SK-N-SH treated with all-trans-retinoic acid at 6 μM for 48 hours (cell line): ENCODE measurements around the gene PMS1.

Experiments
- ATAC-seq: fragments of 200-7000 bp; cut with Tn5 transposase; 3 replicates; pipeline ENCODE4 v1.9.1; 2020; ENCODE audit warnings: mild to moderate bottlenecking, moderate library complexity
- ARNTL ChIP-seq: fragments of 450-650 bp; formaldehyde crosslinking; IDR thresholded peaks from 2 replicates; pipeline ENCODE4 v1.5.0; 2020; ENCODE audit warnings: low read depth, mild to moderate bottlenecking, moderate library complexity, borderline replicate concordance
- BACH2 ChIP-seq: fragments of 250-450 bp; sonication (Bioruptor Pico); IDR thresholded peaks from 2 replicates; pipeline ENCODE4 v1.9.0; 2021; ENCODE audit warnings: mild to moderate bottlenecking, borderline replicate concordance
- CSDC2 ChIP-seq: fragments of 250-450 bp; sonication (Bioruptor Pico); IDR thresholded peaks from 2 replicates; pipeline ENCODE4 v1.5.0; 2020; ENCODE audit warnings: mild to moderate bottlenecking, moderate library complexity
- CSRNP3 ChIP-seq: fragments of 250-450 bp; sonication (Bioruptor Pico); IDR thresholded peaks from 2 replicates; pipeline ENCODE4 v1.5.1; 2021; ENCODE audit warnings: mild to moderate bottlenecking, moderate library complexity
- ESRRG ChIP-seq: fragments of 250-450 bp; sonication (Bioruptor Pico); IDR thresholded peaks from 2 replicates; pipeline ENCODE4 v1.6.1; 2021; ENCODE audit warnings: mild to moderate bottlenecking
- GLIS3 ChIP-seq: fragments of 250-450 bp; sonication (Bioruptor Pico); IDR thresholded peaks from 2 replicates; pipeline ENCODE4 v1.5.0; 2020; ENCODE audit warnings: mild to moderate bottlenecking, moderate library complexity
- ISL1 ChIP-seq: fragments of 250-450 bp; sonication (Bioruptor Pico); IDR thresholded peaks from 2 replicates; pipeline ENCODE4 v2.1.2; 2022; ENCODE audit warnings: mild to moderate bottlenecking, moderate library complexity
- OSR1 ChIP-seq: fragments of 250-450 bp; sonication (Bioruptor Pico); IDR thresholded peaks from 2 replicates; pipeline ENCODE4 v1.8.0; 2022; ENCODE audit warnings: moderate library complexity, mild to moderate bottlenecking, inconsistent platforms
- PPARA ChIP-seq: fragments of 250-450 bp; sonication (Bioruptor Pico); IDR thresholded peaks from 2 replicates; pipeline ENCODE4 v1.5.0; 2020; ENCODE audit warnings: mild to moderate bottlenecking, borderline replicate concordance
- RARB ChIP-seq: fragments of 250-450 bp; sonication (Bioruptor Pico); IDR thresholded peaks from 2 replicates; pipeline ENCODE4 v1.8.0; 2021; ENCODE audit warnings: mild to moderate bottlenecking, moderate library complexity
- TCF4 ChIP-seq: fragments of 250-450 bp; sonication (Bioruptor Pico); IDR thresholded peaks from 2 replicates; pipeline ENCODE4 v1.8.0; 2021; ENCODE audit warnings: mild to moderate bottlenecking, moderate library complexity, borderline replicate concordance
- TOX ChIP-seq: fragments of 250-450 bp; sonication (Bioruptor Pico); IDR thresholded peaks from 2 replicates; pipeline ENCODE4 v1.8.0; 2021; ENCODE audit warnings: mild to moderate bottlenecking, moderate library complexity, borderline replicate concordance
- TSHZ2 ChIP-seq: fragments of 250-450 bp; sonication (Bioruptor Pico); IDR thresholded peaks from 2 replicates; pipeline ENCODE4 v1.5.0; 2020; ENCODE audit warnings: mild to moderate bottlenecking, moderate library complexity
- ZC3H10 ChIP-seq: fragments of 250-450 bp; sonication (Bioruptor Pico); IDR thresholded peaks from 2 replicates; pipeline ENCODE4 v1.5.1; 2021; ENCODE audit warnings: mild to moderate bottlenecking, moderate library complexity
- ZFP3 ChIP-seq: fragments of 250-450 bp; sonication (Bioruptor Pico); IDR thresholded peaks from 2 replicates; pipeline ENCODE4 v1.5.0; 2020; ENCODE audit warnings: mild to moderate bottlenecking, moderate library complexity
- ZFP30 ChIP-seq: fragments of 450-650 bp; formaldehyde crosslinking; IDR thresholded peaks from 2 replicates; pipeline ENCODE4 v1.5.0; 2022; ENCODE audit warnings: mild to moderate bottlenecking, moderate library complexity
- ZNF565 ChIP-seq: fragments of 450-650 bp; formaldehyde crosslinking; conservative IDR thresholded peaks from 2 replicates; pipeline ENCODE4 v1.5.0; 2020; ENCODE audit warnings: low read depth, mild to moderate bottlenecking, moderate library complexity
- ZNF70 ChIP-seq: fragments of 450-650 bp; formaldehyde crosslinking; IDR thresholded peaks from 2 replicates; pipeline ENCODE4 v1.5.0; 2020; ENCODE audit warnings: mild to moderate bottlenecking, moderate library complexity
- ZNF8 ChIP-seq: fragments of 450-650 bp; formaldehyde crosslinking; IDR thresholded peaks from 2 replicates; pipeline ENCODE4 v1.5.0; 2020; ENCODE audit warnings: mild to moderate bottlenecking, moderate library complexity
- TF ChIP-seq, protein P1 (sequence below): fragments of 250-450 bp; sonication (Bioruptor Pico); IDR thresholded peaks from 2 replicates; pipeline ENCODE4 v1.5.1; 2020; ENCODE audit warnings: low read depth, mild to moderate bottlenecking, moderate library complexity
- TF ChIP-seq, protein P2 (sequence below): fragments of 250-450 bp; sonication (Bioruptor Pico); IDR thresholded peaks from 2 replicates; pipeline ENCODE4 v1.8.0; 2020; ENCODE audit warnings: mild to moderate bottlenecking, moderate library complexity, borderline replicate concordance

PMS1 gene

DNA sequence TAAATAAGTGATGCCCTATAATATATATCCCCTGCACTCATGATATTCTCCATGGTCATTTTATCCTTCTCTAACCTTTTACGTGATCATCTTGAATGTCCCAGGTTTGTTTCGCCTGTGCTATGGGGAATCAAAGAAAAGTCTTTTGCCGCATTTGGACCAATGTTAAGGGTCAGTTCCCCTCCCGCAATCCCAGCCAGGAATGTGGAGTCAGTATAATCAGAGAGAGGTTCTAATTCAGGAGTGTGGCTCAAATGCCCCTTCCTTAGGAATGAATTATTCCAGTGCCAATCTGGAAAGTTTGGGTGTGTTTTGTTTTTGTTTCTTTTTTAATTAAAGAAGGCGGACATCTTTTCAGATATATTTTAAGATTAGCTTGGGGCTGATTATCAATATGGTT lies 41.8 kb downstream of the PMS1 start:
- TF ChIP-seq ZFP30 (CRISPR knock-in tag) (no peak), ISL1 (CRISPR knock-in tag) (no peak), ZNF565 (no peak), ZNF70 (CRISPR knock-in tag) (no peak), CSDC2 (no peak), ZC3H10 (no peak), ARNTL (CRISPR knock-in tag) (no peak), TSHZ2 (CRISPR knock-in tag) (no peak)
- TF ChIP-seq, protein P1, sequence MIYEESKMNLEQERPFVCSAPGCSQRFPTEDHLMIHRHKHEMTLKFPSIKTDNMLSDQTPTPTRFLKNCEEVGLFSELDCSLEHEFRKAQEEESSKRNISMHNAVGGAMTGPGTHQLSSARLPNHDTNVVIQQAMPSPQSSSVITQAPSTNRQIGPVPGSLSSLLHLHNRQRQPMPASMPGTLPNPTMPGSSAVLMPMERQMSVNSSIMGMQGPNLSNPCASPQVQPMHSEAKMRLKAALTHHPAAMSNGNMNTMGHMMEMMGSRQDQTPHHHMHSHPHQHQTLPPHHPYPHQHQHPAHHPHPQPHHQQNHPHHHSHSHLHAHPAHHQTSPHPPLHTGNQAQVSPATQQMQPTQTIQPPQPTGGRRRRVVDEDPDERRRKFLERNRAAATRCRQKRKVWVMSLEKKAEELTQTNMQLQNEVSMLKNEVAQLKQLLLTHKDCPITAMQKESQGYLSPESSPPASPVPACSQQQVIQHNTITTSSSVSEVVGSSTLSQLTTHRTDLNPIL (CRISPR knock-in tag): no peak
- TF ChIP-seq, all 23 proteins: peak for 0
- ATAC-seq: no peak

DNA sequence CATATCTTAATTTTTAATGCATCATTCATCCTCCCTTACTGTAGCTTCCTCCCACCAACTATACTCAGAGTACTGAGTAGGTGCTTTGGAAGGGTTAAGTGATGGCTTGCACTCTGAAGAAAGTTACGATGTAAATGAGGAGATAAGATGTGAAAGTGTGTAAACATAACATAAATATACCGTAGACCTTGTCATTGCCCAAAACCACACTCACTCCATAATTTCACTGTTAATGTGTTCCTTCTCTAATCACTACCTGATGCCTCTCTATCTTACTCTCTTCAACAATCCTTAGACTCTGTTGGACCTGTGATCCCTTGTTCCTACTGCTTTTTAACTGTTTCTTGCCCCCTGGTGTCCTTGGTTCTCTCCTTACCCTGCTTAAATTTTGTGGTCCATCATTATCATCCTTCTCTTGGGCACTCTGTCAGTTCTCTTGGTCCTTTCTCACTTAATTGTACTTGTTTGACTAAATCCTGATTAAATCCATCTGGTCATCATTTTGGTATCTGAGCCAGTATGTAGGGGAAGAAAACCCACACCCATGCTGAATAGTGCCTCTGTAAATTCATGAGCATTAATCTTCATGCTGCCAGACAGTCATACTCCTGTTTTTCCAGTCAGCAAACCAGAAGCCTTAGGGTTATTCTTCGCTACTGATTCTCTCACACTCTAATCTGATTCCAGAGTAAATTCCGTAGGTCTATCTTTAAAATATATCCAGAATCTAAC lies 45.0 kb downstream of the PMS1 start:
- no peak for TF ChIP-seq ZNF8 (CRISPR knock-in tag)
- no peak for TF ChIP-seq OSR1
- no peak for TF ChIP-seq ISL1 (CRISPR knock-in tag)
- TF ChIP-seq ZFP3: no peak
- TF ChIP-seq, protein P1 (CRISPR knock-in tag): no peak
- TF ChIP-seq TOX: no peak
- no peak for TF ChIP-seq RARB (CRISPR knock-in tag)
- TF ChIP-seq ESRRG: no peak
- TF ChIP-seq ZNF70 (CRISPR knock-in tag): no peak
- TF ChIP-seq ZNF565: no peak
- TF ChIP-seq TCF4 (CRISPR knock-in tag): no peak
- no peak for TF ChIP-seq GLIS3 (CRISPR knock-in tag)
- TF ChIP-seq PPARA (CRISPR knock-in tag): no peak
- TF ChIP-seq, protein P2, sequence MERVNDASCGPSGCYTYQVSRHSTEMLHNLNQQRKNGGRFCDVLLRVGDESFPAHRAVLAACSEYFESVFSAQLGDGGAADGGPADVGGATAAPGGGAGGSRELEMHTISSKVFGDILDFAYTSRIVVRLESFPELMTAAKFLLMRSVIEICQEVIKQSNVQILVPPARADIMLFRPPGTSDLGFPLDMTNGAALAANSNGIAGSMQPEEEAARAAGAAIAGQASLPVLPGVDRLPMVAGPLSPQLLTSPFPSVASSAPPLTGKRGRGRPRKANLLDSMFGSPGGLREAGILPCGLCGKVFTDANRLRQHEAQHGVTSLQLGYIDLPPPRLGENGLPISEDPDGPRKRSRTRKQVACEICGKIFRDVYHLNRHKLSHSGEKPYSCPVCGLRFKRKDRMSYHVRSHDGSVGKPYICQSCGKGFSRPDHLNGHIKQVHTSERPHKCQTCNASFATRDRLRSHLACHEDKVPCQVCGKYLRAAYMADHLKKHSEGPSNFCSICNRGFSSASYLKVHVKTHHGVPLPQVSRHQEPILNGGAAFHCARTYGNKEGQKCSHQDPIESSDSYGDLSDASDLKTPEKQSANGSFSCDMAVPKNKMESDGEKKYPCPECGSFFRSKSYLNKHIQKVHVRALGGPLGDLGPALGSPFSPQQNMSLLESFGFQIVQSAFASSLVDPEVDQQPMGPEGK (CRISPR knock-in tag): no peak
- TF ChIP-seq ZFP30 (CRISPR knock-in tag): no peak
- TF ChIP-seq TSHZ2 (CRISPR knock-in tag): no peak
- no peak for TF ChIP-seq ZC3H10
- TF ChIP-seq BACH2 (CRISPR knock-in tag): no peak
- peak; percentile 24; the same call in 1 of the 3 replicates for ATAC-seq

DNA sequence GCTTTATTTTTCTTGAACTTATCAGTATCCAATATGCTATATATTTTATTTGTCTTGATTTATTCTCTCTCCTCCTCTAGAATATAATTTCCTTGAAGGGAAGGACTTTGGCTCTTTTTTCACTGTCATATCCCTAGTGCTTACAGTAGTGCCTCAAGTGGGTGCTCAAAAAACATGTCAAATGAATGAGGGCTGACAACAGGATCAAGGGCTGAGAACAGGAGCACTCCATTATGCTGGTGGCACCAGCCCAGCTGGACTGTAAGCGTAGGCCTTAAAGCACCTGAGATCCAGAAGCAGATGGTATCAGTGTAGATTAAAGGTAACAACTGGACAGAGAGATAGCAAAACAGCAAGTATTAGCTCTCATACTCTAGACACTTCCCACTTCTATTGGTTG lies 46.3 kb downstream of the PMS1 start:
- no peak for TF ChIP-seq ISL1 (CRISPR knock-in tag)
- no peak for TF ChIP-seq TCF4 (CRISPR knock-in tag)
- TF ChIP-seq, protein P1 (CRISPR knock-in tag): no peak
- TF ChIP-seq RARB (CRISPR knock-in tag): no peak
- TF ChIP-seq CSRNP3 (CRISPR knock-in tag): no peak
- no peak for TF ChIP-seq ESRRG
- no peak for TF ChIP-seq OSR1
- TF ChIP-seq ZFP3: no peak
- no peak for TF ChIP-seq ZNF70 (CRISPR knock-in tag)
- TF ChIP-seq TOX: no peak
- ATAC-seq: no peak
